Measurements from ENCODE around the gene GOLIM4.
"Not testable (repeated sequence)": the region's sequence is repeated elsewhere in the genome, so short reads cannot be mapped to it uniquely, and the experiment has no call there.

The GOLIM4 gene

DNA sequence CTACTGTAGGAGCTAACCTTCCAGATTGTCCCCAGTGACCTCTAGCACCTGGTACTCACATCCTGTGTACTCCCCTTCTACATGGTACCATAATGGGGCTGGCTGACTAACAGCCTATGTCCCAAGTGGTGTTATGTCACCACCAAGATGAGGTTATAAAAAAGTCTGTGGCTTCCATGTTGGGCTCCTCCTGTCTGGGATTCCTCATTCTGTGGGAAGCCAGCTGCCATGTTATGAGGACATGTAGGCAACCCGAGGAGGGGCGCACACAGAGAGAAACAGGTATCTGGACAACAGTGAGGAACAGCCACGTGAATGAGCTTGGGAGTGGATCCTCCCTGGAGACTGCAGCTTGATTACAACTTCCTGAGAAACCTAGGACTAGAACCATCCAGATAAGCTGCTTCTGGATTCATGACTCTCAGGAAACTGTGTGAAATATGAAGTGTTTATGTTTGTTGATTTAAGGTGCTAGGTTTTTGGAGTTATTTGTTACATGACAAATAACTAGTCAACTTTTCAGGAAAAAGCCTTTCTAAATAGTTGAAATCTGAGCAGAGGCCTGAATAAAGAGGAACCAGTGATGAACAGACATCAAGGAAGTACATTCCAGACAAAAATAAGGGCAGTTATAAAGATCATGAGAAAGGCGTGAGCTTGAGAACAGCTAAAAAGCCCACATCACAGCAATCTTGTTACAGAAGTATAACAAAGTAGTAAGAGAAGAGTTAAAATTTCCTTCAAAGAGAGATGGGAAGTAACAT, 21.7 kb downstream of the GOLIM4 start:
- no peak for DNase-seq

DNA sequence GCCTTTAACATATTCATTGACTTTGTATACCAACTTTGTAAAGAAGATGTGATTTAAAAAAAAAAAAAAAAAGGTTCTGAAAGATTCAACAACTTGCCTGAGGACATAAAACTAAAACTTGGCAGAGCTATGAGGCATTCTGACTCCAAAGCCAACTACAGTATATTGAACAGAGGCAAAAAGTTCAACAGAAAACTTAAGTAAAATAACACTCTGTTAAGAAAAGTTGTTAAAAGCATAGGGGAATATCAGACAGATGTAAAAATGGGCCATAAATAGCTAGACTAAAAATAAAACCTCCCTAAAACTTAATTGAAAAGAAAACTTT, 23.4 kb downstream of the GOLIM4 start:
- no peak for DNase-seq

DNA sequence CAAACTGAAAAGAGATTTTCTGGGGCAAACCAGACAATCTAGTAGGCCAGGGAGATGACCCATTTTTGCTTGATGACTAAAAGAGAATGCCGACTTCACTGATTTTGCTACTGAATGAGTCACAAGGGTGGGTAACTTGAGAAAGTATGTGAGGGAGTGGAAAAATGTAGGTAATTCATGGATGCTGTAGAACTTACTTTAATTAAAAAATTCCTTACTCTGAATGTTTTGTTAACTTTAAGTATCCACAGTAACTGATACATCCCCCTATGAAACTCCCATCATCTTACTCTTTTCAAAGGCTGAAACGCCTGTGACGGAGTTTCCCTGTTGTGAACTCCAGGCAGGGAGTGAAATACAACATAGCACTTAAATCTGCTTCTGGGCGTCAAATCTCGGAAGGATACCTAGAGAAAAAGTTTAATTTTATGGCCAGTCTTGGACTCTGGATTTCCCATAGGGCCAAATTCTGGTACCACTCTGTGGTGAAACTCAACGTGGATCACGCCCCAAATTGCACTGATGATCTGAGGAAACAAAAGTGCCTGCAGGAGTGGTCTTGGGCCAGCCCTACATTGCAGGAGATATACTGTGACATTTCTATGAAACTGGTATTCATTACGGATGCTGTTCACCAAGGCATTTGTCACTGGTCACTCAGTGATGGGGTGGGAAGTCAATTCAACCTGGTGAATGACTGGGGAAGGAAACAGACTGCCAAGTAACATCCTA, 24.0 kb downstream of the GOLIM4 start:
- DNase-seq = no peak

DNA sequence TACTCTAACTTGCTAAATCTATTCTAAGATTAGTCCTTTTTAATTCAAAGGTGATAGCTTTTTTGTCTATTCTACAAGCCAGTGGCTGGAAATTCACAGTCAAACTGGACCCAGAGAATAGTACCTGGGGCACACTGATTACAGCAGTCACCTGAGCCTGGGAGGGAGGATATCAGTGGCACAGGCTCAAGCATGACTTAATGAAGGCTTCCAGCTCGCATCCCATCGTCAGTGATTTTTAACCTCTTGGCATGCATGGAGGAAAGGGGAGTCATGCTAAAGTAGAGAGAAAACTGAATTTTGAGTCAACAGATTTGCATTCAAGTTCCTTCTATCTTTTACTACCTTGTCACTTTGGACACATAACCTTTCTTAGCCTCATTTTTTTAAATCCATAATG, 24.8 kb downstream of the GOLIM4 start:
- DNase-seq = no peak

DNA sequence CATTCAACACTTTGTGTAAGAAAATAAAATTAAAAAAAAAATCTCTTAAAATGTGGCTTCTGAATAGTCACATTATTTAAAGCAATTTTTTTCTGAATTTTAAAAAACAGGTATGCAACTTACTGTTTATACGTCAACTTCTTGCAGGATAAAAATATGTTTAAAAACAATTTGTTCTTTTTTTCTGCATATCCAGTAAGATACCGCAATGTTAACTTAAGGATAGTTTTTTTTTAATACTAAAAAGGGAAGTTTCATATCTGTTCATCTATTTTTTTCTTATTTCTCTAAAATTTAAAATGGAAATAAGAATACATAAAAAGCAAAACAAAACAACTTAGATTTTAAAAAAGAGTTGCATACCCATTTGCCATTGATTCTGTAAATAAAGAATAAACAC, 27.4 kb downstream of the GOLIM4 start:
- no peak for DNase-seq

DNA sequence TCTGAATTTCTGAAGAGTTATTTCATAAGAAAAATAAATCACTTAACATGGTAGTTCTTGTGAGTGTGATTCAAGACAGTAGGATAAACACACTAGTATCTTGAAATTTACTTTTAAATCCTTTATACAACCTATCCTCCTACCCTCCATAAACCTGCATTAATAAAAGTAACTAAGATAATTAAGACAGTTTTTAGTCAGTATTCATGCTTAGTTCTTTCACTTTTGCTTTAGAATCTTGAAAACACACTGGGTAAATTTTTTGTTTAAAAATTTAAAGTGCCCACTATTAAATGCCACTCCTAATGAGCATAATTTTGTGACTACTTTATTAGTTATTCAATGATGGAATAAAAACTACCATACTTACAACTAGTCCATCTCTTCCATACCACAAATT, 28.8 kb downstream of the GOLIM4 start:
- no peak for DNase-seq

DNA sequence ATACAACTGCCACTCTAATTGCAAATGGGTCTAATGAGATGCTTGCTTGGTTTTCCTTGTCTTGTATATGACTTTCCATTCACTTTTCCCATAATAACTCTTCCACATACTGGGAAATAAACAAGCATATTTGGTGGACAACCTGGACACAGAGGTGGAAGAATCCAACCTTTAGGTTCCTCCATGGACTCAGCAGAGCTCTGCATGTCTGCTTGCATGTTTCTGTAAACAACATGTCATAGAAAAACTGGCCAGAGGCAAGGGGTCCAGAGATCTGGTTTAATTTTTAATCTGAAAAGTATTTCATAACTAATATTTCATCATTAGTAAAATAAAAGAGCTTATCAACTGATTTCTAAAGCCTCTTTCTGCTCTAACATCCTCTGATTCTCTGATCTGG, 30.2 kb downstream of the GOLIM4 start:
- no peak for DNase-seq

DNA sequence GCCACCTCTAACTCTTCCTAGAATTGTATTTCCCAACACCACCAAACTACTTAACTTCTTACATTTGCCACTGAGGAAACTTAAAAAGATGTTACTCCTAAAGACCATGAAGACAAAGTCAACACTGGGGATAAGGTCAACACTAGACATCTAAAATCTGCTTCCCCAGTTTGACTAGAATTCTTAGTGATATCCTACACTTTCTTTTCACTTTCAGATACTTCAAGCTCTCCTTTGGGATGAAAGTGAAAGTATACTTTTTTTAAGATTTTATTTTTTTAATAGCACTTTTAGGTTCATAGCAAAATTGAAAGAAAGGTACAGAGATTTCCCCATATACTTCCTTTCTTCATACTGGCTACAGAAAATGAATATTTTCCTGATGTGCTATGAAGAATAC, 32.6 kb downstream of the GOLIM4 start:
- no peak for DNase-seq

DNA sequence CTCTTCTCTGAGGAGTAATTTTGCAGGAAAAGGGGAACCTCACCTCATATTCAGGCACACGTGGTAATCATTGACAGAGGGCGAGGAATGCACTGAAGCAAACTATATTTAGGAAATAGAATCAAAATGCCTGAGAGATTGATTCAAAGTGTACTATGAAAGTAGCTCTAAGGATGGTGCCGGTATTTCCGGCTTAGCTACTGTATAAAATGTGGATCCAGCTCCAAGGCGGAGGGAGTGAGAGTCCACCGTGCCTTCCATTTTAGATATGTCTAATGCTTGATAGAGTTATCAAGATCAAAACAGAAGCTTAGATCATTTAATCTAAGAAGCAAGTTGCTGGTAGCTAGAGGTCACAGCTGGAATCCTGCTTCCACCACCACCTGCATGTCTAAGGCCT, 33.0 kb downstream of the GOLIM4 start:
- no peak for DNase-seq

DNA sequence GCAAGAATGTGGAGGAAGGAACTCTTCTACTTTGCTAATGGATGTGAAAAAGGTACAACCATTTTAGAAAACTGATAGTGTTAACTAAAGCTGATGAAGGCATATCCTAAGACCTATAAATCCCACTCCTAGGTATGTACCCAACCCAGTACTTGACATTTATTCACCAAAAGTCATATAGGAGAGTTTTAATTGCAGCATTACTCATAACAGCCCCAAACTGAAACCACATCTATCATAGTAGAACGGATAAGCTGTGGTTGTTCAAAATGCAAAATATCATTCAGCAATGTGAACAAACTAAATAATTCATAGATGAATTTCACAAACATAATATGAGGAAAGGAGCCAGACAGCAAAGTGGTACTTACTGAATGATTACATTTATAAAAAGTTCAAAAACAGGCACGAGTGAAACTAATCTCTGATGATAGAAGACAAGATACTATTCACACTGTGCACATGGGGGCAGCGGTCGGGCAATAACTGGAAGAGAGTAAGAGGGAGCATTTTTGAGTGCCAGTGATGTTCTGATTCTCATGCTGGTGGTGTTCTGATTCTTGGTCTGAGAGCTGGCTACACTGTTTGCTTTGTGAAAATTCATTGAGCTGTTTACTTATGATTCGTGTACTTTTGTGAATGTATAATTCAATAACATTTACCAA, 34.3 kb downstream of the GOLIM4 start:
- DNase-seq = no peak

DNA sequence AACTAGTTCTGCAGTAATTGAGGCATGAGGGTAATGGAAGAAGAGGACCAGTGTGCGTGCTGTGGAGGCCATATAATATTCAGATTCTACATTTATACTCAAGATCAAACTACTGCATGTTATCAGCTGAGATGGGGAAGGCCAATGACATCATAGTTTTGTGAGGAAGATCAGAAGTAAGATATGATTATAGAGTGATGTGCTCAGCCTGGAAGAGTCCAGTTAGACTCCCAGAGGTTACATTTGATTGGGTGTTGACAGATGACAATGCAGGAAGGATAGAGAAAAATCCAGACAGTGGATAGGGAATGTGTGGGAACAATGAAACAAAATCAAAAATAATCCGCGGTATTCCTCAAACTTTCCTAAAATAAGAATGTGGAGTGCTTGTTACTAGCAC, 35.4 kb downstream of the GOLIM4 start:
- no peak for DNase-seq

DNA sequence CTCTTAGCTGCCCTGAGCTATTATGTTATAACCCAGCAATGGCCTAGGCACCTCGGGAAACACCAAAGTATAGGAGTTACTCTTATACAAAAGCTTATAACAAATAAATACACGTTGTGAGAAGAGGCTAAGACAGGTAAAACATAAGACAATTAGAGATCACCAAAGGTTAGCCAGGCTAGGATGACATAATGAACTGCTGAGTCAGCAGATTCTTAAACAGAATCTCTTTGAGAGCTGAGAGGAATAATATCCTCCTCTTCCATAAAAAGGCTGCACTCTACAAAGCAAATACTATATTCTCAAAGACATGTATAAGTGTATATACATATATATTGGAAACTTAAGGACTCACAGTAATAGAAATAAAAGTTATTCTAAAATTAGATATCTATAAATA, 37.2 kb downstream of the GOLIM4 start:
- DNase-seq = no peak

DNA sequence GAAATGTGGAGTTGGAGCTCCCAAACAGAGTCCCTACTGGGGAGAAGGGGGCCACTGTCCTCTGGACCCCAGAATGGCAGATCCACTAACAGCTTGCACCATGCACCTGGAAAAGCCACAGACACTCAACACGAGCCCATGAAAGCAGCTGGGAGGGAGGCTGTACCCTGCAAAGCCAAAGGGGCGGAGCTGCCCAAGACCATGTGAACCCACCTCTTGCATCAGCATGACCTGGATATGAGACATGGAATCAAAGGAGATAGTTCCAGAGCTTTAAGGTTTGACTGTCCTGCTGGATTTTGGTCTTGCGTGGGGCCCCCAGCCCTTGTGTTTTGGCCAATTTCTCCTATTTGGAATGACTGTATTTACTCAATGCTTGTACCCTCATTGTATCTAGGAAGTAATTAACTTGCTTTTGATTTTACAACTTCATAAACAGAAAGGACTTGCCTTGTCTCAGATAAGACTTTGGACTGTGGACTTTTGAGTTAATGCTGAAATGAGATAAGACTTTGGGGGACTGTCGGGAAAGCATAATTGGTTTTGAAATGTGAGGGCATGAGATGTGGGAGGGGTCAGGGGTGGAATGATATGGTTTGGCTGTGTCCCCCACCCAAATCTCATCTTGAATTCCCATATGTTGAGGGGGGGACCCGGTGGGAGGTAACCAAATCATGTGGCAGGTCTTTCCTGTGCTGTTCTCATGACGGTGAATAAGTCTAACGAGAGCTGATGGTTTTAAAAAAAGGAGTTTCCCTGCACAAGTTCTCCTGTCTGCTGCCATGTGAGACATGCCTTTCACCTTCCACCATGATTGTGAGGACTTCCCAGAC, 39.1 kb downstream of the GOLIM4 start:
- not testable (repeated sequence) for DNase-seq

DNA sequence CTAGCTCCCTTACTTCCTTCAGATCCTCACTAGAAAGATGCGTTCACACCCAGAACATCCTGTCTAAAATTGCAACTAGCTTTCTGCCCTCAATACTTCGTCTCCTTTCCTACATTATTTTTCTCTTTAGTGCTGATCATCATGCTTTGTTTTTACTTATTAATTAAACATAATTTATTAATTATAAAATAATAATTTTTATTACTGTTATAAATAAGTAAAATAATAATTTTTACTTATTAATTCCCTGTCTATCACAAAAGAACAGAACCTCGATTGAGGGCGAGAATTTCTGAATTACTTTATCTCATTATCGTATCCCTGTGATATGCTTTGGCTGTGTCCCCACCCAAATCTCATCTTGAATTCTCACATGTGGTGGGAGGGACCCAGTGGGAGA, 41.3 kb downstream of the GOLIM4 start:
- DNase-seq = no peak

DNA sequence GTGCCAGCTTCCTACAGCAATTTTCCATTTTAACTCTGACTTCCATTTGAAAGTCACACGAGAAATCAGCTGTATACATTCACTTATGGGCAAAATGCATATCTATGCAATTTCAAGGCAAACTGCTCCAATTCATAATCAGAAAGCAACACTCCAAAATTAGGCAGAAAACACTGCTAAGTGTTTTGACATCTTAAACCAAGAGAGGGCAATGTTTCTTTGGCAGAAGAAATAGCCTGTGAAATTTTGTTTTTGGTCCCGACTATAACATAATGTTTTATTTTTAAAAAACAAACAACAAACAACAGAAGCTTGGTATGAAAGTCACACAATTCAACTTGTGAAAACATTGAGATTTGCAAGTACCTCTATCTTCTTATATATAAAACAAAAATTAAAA, 42.6 kb downstream of the GOLIM4 start:
- DNase-seq = no peak

DNA sequence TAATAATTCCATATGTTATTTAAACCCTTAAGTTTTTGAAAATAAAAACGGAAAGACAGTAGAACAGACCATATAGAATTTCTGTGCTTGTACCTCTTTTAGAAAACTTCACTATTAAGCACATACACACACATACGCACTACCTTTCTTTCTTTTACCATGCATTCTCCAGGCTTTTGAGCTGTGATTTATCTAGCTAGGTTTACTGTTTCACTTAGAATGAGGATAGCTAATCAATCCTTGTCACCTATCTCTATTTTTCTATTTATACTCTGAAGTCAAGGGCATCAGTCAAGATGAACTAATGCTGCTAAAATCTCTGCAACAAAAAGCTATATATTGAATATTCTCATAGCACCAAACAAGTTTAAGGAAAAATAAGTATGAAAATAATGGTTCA, 43.2 kb downstream of the GOLIM4 start:
- no peak for DNase-seq

DNA sequence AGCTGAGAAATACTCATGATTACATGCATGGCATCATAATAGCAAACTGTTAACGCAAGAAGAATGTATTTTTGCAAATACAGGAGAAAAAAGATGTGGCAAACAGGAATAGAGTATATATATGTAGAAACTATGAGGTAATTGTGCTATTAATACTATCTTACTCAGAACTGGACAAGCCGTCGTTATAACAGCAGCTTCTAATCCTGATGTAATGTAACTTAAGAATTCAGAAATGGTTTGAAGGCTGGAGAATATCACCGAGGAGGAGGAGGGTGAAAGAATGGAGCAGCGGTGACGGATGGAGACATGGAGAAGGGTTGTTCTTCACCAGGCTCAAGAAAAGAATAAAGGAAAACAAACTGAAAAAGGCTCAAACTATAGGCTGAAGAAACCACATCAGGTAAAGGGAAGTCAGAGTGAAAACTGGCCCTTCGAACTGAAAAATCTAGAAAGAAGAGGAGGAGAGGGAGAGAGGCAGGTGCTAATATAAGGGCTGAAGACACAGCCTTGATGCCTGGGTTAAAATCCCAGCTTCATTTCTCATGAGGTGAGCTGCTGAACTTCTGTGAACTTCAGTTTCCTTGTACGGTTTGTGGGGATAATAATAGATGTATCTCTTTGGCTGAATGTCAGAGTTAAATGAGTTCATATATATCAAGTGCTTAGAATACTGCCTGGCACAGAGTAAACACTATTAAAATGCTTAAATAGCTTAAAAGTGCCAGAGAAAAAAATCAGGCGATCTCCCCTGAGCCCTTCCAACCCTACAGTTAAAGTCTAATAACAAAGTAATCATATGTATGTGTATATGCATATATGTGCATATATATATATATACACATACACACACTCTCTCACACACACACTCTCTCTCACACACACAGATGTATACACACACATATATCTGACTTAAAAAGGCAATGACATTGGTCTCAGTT, 43.9 kb downstream of the GOLIM4 start:
- no peak for DNase-seq

DNA sequence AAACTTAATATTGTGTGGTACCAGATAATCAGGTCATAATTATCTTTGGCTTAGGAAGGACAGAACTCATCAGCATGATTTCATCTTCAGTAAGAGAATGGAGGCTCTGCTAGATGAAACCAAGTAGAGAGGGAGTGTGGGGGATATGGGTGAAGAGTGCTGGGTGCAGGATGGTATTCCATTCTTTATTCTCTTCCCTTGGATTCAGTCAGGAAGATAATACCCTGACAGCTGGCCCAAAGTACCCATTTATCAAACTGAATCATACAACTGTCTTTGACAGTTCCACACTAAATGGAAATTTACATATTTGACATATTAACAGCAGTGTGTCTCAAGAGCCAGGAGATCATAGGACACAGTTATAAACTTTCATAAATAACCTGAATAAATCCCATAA, 44.7 kb downstream of the GOLIM4 start:
- no peak for DNase-seq

DNA sequence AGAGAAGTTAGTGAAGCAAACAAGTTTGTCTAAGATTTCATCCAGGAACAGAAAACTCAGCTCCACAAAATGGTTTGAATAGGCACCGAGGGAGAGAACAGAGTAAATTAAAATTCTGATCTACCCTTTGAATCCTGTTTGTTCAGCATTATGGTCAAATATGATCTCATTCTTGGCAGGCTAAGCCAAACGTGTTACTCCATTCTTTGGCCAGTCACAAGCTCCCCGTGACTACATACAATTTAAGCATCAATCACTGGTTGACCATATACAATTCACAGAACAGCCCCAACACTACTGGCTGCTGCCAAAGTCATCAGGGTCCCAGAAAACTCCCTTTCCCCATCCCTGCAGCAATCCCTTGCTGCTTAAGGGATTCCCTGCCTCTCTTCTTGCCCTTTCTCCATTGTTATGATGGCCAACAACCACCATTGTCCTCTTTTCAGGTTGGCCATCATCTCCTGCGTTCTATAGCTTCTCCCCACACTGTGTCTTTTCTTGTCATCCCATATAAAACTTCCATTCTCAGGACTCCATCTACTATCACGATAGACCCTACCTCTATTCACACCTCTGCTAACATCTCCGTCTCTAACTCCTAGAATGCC, 46.3 kb downstream of the GOLIM4 start:
- no peak for DNase-seq

DNA sequence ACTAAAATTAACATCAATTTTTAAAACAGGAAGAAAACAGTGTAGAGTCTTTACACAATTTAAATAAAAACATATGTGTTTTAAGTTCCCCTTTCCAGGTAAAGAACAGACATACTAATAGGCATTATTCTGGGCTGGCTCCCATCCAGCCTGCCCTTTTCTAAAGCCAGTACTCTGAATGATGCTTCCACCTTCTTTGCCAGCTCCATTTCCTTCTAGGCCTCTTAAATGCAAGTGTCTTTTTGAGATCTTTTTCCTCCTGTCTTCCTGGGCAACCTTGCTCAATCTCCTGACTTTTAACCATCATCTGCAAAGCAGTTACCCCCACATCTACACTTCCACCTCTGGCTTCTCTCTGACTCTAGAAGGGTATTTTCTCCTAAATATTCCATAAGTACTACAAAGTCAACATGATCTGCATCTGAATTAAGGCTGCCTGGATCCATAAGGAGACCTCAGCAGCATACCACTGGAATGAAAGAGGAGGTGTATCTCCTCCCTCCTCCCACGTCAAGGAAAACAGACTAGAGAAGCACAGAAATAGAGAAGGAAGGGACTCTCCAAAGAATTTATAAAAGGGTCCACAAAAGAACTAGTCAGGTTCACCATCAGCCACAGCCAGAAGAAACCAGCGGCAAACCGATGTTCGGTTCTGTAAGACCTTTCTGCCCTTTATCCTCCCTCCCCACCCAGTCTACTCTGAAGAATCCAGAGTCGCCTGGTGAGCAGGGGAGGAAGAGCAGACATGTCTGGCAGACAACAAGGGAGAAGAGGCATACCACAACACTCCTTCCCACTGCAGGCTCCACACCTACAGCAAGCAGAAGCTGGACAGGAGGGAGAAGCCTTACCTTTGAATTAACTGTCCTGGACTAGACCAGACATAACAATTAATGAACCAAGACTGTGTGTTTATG, 47.1 kb downstream of the GOLIM4 start:
- no peak for DNase-seq
